Kasumi-1 (cell line): ENCODE measurements around the gene BEX4.
"Not testable (repeated sequence)": the region's sequence is repeated elsewhere in the genome, so short reads cannot be mapped to it uniquely, and the experiment has no call there.

Experiments
- DNase-seq, 2 experiments: peaks; one replicate each; lab custom pipeline; 2025; lab: John Stamatoyannopoulos, UW

The BEX4 gene, protein sequence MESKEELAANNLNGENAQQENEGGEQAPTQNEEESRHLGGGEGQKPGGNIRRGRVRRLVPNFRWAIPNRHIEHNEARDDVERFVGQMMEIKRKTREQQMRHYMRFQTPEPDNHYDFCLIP

DNA sequence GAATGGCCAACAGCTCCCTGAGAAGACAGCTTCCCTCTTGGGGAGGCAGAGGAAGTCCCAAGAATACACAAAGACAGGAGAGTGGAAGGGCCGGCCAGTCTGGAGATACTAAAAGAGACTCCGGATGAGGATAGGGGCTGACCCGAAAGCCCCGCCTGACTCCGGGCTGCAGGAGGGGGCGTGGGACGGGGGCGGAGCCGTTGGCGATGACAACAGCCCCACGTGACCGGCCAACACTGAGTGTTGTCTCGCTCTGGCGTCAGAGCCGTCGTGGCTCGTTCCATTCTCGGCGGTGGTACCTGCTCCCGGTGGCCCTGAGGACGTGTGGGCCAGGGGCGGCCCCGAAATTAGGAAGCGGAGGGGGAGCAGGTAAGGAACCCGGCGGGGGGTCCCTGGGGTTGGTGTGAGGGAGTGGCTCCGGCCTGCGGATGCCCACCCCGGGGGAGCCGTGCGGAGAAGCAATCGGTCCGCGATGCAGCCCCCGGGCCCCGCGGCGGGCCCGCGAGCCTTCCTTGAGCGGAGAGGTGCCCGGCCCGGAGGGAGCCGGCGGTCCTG, at the start of gene BEX4:
BEX4 (plus strand) TSS at position 239 of the 555 bp plus-strand sequence. CDS start 1,046 bp downstream, outside the sequence.
- no peak for DNase-seq

DNA sequence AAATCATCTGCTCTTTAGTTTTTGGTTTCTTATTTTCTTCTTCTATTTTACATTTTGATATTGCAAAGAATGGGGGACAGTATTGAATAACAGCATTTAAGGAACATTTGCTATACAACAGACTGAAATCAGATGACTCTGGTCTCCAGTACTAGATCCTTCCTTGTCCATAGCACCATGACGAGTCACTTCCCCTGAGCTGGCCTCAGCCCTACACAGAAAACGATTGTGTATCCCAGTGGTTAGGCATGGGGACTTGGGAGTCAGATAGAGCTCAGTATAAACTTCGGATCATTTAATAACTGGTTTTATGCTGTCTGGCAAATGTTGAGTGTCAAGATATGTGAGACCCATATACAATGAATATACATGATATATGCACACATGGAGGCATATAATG, 44.7 kb upstream of the BEX4 start:
- no peak for DNase-seq

DNA sequence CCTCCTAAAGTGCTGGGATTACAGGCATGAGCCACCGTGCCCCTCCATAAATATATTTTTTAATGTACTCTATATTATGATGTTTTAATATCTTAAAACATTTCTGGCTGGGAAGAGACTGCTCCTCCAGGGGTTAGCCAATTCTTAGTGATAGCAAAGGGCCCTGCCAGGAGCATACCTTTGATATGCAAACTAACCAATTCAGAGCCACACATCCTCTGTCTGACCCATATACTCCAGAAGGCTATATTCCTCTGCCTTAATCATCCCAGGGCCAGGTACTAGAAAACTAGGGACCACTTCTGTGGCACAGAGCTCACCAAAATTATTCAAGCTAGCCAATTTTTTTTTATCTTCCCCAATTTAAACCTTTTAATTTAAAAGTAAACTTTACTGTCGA, 43.6 kb upstream of the BEX4 start:
- DNase-seq, result no peak

DNA sequence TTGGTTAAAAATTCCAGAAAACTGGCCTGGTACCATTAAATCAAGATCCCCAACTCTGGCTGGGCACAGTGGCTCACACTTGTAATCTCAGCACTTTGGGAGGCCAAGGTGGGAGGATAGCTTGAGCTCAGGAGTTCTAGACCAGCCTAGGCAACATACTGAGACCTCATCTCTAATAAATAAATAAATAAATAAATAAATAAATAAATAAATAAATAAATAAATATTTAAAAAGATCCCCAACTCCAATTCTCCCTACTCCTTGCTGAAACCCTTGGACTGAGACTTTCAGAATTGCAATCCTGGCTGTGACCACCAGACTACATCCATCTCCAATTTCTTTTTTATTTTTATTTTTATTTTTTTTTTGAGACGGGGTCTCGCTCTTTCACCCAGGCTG, 39.7 kb upstream of the BEX4 start:
- DNase-seq, result not testable (repeated sequence)

DNA sequence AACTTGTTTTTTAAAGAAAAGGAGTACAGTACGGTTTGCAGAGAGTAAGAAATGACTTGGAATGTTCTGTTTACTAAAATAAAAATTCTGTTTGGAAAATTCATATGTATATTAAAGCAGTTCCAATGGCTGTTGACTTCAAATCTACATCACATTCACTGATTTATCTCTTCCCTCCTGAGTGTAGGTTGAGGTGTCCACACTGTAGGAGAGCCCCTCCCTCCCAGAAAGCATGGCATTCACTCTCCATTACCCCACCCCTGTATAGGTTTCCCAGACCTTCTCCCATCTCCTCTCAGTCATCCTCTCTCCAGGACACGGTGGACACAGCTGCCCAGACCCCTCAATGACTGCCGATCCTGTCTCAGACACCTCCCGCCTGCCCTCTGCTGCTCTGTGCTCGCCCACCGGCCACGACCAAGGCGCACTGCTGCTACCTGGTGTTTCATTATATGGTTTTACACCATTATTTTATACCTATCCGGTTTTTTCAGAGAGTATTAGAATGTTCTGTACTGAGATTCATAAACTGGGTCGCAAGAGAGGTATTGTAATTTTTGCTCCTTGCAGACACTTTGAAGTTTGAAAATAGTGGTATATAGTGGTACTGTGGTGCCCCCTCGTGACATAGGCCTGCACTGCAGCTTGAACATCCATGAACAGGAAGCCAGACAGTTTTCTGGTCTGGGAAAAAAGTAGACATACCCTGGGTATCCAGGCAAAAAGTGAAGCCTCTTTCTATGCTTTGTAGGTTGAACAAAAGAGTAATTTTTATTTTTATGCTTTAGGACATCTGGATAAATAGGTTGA, 38.8 kb upstream of the BEX4 start:
- DNase-seq, result peak; percentile 40 to 42

DNA sequence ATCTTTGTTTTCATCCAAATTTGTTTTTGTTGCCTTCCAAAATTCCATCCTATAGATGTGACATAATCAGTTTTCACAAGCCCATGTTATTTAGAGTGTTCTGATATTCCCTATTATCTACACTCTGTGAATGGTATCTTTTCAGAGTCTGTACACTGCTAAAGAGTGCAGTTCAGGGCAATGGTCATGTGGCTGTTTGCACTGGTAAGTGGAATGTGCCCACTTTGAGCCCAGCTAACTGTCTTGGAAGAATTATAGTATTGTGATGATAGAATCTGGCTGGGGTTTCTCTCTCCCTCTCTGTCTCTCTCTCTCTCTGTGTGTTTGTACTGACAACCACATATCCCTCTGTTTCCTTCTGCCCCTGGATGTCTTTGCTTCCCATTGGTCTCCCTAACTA, 37.4 kb upstream of the BEX4 start:
- DNase-seq, result no peak

DNA sequence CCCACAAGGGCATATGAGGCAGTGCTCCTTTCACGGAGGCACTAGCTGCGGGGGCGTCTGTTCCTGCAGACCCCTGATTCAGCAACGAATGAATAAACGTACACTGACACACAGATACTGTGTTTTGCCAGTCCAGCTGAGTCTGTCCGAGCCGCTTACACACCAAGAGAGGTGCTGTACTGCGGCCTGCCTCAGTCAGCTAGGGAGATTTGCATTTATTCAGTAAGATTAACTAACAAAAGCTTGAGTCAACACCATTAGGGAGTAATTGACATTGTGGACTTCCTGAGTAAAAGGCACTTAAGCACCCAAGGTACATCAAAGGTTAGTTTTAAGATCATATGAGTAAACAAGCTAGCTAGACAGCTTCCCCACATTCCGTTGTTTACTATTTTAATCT, 31.0 kb upstream of the BEX4 start:
- DNase-seq, result no peak

DNA sequence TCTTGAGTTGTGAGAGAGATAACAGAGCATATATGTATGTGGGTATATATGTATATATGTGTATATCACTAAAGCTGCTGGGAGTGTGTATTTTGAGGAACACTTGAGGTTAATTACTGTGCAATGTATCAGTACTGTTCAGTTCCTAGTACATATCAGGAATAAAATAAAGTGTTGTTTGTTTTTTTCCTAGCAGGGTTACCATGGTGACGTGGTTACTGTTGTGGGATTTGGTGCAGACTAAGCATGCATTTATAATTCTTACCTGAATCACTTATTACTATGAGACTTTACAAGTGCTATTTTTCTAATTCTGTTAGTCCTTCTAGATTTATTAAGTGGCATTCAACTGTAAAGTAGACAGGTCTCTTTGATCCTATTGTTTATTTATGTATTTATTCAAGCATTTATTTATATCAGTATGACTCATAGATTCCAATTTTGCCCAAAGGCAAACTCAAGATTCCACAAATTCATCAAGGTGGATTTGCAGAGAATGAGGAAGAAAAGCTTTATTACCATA, 26.9 kb upstream of the BEX4 start:
- no peak for DNase-seq

DNA sequence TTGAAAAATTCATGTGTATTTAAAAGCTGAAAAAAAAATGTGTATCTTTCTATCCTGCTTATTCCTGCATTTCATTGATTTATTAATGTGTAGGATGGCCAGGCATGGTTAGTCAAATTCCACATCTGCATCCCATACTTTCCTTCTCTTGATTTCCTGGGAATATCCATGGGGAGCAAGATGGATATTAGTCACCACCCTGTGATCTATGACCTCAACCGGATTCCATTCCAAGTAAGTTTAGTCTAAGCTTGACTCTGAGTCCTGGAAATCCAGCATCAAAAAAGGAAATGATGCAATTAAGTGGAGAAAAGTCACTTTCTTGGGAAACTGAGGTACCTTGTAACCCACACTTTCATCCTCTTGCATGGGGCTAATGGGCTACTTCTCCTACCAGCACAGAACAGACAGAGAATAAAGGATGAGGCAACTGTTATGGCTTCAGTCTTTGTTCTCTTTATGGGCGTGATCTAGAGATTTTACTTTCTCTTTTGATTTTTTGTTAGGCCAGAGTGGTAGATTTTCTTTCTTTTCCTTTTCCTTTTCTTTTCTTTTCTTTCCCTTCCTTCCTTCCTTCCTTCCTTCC, 17.1 kb upstream of the BEX4 start:
- no peak for DNase-seq

DNA sequence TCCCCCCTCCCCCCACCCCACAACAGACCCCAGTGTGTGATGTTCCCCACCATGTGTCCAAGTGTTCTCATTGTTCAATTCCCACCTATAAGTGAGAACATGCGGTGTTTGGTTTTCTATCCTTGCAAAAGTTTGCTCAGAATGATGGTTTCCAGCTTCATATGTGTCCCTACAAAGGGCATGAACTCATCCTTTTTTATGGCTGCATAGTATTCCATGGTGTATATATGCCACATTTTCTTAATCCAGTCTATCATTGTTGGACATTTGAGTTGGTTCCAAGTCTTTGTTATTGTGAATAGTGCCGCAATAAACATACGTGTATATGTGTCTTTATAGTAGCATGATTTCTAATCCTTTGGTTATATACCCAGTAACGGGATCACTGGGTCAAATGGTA, 16.2 kb upstream of the BEX4 start:
- not testable (repeated sequence) for DNase-seq

DNA sequence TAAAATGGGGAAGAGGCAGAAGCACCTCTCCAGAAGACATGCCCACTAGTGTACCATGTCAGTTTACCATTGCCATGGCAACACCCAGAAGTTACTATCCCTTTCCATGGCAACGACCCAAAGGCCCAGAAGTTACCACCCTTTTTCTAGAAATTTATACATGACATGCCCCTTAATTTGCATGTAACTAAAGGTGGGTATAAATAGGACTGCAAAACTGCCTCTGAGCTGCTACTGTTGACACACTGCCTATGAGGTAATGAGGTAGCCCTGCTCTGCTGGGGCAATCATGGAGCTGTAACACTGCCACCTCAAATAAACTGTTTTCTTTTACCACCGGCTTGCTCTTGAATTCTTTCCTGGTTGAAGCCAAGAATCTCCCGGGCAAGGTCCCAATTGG, 13.9 kb upstream of the BEX4 start:
- no peak for DNase-seq

DNA sequence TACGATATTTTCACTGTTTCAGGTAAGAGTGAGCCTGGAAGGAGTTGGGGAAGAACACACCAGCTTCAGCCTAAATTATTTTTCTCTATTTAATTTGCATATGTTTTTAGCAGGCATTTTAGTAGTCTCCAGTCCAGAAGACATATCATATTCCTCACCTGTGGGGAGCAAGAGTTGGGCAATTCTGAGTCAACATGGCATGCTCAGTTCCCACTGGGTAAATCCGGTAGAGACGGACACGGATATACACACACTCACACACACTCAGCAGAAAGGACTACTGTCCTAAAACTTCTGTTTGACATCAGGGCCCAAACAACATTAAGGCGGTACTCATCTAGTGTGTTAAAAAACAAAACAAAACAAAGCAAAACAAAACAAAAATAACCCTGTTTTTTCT, 4.9 kb upstream of the BEX4 start:
- no peak for DNase-seq

DNA sequence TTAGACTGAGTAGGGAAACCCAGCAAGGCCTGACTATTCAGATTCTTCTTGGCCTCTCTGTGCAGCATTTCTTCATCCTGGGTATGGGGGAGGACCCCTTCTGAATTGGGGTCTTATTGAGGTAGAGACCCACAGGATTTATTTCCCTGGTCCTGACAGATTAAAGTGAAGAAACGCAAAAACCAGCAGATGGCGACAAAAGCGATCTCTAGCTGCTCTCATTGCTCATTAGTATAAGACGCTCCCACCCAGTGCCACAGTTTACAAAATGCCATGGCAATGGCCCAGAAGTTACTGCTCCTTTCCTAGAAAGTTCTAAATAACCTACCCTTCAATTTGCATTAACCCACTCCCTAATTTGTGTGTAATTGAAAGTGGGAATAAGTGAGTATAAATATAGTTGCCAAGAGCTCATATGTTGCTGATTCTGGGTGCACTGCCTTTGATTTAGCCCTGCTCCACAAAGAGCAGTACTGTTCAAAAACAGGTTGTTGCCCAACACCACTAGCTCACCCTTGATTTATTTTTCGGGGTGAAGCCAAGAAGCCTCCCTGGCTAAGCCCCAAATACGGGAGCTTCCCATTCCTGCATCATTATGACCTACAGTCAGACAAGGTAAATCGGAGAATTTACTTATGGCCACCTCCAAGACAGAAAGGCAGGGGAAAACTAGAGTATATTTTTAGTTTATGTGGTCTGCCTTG, 3.7 kb upstream of the BEX4 start:
- DNase-seq, result peak; percentile 29 to 42

DNA sequence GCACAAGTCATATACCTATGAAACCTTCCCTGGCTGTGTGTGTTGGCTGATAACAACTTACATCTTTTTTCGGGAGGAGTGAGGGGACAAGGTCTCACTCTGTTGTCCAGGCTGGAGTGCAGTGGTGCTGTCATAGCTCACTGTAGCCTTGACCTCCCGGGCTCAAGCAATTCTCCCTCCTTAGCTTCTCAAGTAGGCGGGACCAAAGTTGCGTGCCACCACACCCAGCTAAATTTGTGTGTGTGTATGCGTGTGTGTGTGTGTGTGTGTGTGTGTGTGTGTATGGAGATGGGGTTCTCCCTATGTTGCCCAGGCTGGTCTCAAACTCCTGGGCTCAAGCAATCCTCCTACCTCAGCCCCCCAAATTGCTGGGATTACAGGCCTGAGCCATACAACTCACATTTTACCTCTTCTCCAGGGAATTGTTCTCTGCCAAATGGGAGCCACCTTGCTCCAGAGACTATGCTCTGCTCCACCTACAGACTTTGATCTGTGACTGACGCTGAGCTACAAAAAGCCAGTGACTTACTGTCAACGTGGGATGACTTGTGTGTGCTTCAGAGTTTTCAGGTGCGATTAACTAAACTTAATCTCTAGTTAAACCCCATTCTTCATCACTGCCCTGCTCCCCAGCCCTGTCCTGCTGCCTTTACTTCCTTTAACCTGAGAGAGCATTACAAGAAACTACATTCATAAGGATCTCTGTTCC, 2.0 kb upstream of the BEX4 start:
- DNase-seq, result no peak

DNA sequence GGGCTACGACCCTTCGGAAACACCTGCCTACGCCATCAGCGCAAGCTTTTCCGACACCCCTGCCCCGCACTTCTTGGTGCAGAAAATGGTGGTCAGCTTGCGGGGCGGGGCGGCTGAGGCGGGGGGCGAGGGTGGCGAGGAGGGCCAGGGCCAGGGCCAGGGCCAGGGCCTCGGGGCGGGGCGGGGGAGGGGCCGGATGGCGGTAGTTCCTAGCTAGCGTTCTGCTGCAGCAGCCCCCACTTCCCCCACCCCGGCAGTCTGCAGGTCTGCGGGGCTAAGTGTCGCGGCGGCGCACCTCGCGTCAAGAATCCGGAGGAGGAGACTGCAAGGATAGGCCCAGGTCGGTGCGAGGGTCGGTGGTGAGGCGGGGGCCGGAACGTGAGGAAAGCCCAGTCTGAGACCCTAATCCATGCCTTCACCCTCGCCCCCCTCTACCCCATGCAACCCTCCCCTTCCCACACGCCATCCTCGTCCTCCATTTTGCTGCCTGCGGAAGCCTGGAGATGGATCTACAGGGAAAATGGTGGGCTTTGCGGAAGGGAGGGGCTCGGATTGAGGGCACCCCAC, 600 bp downstream of the BEX4 start:
- no peak for DNase-seq

DNA sequence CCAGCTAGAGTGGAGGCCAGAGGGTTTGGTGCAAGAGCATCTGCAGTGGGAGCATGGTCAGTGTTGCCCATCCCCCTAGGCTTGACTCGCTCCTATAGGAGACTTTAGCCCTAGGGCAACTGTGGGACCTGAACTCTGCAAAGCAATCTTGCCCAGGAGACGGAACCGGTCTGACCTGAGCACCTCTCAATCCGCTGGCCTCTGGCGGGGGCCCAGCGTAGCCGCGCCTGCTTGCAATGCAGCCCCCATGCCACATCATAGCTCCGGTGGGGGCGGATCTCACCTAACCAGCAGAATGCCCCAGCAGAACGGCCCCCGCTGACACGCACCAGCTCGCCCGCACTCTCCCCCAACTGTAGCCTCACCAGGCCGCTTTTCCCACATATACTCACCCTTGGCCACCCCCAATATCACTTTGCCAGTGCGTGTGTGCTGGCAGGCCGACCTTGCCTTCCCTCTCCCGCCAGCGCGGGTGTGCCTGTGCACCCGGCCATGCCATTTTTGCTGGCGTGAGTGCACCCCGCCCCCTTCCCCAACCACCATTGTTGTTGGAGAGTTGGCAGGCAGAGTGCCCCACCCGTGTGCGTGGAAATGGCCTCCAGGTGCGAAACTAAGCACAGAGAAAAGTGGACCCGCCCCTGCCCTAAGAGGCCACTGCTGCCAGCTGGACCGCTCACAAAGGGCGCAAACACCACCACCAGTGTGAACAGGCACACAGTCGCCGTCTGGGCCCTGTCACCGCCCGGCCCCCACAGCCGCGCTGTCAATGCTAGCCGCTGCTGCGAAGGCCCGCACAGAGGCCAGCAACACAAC, 5.8 kb downstream of the BEX4 start:
- no peak for DNase-seq

DNA sequence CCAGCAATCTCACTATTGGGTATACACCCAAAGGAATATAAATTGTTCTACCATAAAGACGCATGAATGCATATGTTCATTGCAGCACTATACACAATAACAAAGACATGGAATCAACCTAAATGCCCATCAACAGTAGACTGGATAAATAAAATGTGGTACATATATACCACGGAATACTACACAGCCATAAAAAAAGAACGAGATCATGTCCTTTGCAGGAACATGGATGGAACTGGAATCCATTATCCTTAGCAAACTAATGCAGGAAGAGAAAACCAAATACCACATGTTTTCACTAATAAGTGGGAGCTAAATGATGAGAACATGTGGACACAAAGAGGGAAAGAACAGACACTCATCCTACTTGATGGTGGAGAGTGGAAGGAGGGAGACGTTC, 11.0 kb downstream of the BEX4 start:
- DNase-seq, result not testable (repeated sequence)

DNA sequence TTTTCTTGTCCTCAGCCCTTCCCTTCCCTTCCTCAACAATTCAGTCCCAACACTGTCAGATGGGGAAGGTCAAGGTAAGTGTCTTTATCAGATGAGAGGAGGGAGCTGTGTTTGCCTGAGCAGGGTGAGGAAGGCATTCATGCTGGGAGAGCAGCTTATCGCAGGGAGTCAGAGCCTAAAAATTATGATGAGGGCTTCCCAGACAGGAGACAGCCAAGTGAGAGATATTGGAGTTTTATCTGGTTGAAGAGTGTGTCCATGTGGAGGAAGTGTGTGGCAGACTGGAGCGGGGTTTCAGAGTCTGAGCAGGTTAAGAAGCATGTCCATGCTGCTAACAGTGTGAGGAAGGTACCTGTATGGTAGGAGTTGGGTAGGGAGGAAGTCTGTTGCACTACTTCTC, 18.4 kb downstream of the BEX4 start:
- no peak for DNase-seq

DNA sequence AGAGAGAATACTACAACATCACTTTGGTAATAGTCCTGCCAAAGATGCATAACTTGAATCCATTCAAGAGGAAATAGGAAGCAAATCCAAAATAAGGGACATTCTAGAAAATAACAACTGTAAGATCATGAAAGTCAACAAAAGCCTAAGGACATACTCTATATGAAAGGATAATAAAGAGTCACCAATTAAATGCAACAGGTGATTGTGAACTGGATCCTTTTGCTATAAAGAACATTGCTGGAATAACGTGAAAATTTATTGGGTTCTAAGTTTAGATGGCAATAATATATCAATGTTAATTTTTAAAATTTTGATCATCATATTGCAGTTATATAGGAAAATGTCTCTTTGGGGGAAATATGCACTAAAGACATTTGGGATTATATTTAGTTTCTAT, 20.0 kb downstream of the BEX4 start:
- no peak for DNase-seq

DNA sequence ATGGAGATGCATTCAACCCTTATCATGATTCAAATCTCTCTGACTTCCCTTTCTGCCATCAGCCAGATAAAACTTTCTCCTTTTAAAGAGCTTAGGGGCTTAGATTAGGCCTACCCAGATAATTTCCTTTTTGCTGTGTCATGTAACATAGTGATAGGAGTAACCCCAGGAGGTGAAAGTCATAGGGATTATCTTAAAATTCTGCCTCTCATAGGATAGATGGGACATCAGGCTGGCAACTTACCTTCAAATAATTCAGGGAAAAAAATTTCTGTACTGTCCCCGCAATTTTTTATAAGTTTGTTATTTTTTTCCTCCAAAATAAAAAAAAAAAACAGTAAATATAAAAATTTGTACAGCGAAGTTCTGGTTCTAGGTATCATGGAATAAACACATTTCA, 20.7 kb downstream of the BEX4 start:
- not testable (repeated sequence) for DNase-seq

DNA sequence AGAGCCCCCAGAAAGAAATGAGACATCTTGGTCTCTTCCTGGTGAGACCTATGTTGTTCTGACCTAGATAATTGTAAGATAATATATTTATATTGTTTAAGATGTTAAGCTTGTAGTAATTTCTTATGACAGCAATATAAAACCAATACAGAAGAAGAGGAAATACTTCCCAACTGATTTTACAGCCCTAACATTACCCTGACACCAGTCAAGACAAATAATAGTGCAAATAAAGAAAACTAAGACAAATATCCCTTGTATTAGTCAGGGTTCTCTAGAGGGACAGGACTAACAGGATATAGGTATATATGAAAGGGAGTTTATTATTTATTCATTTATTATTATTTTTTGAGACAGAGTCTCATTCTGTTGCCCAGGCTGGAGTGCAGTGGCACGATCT, 21.4 kb downstream of the BEX4 start:
- DNase-seq, result no peak
